ENCODE data around the gene XRCC4. TPM values are rescaled to one million over a fixed set of nuclear protein-coding genes. Genes with fewer than 3 reads are reported as not detected.
"Not testable (repeated sequence)": the region's sequence is repeated elsewhere in the genome, so short reads cannot be mapped to it uniquely, and the experiment has no call there.

The XRCC4 gene
- total RNA-seq, 1 donor from 2014 or later = 11.3 TPM

DNA sequence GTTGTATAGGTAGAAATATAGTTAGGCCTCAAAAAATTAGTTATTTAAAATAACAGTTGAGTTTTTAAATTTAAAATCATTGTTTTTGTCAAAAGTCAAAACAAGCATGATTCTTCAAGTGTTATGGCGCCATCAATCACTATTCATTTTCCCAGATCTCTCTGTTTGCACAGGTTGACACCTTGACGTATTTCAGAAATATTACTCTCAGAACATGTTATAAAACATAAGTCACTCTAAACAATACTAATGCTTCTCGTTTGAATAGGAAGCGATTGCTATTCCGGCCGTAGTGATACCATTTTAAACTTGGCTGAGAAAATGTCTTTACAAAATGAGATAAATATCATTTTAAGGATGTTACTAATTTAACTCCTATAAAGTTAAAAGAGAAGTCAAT is 268.1 kb downstream of the XRCC4 start:
- intact Hi-C loops (cut with micrococcal nuclease) = no loop called here

DNA sequence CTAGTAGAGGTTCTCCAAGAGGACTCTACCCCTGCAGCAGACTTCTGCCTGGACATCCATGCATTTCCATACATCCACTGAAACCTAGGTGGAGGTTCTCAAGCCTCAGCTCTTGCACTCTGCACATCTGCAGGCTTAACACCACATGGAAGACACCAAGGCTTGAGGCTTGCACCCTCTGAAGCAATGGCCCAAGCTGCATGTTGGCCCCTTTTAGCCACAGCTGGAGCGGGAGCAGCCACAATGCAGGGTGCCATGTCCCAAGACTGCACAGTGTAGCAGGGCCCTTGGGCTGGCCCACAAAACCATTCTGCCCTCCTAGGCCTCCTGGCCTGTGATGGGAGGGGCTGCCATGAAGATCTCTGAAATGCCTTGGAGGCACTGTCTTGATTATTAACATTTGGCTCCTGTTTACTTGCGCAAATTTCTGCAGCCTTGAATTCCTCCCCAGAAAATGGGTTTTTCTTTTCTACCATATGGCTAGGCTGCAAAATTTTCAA is 271.0 kb downstream of the XRCC4 start:
- intact Hi-C loops (cut with micrococcal nuclease) = no loop called here

DNA sequence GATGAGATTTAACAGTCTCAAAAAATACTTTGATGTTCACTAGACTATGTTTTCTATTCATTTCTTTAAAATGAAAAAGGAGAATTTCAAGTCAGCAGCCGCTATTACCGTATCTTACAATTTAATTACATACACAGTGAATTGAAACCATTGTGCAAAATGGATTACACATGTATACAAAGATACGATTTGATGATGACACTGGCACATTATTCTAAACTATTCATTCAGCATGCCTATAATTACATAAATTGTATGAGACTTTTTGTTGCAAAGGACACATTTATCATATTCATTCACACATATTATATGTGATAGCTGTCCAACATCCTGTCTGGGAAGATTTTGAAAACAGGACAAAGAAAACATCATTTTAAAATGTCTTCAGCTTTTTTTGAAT is 275.9 kb downstream of the XRCC4 start:
- intact Hi-C loops (cut with micrococcal nuclease) = no loop called here

DNA sequence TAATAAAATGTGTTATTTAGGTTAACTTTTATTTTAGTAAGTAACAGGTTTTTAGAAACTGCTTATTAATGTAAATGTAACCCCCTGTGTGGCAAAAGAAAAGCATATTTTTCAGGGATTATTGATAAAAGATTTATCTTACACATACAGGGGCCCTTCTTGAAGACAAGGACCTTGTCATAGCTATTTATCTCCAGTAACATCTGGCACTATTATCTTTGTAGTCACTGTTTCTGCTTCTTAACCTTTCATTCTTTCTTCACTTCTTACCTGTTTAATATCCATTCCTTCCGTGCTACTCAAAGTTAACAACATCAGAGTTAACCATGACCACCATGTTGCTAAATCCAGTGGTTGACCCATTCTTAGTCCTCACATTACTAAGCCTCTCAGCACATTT is 276.4 kb downstream of the XRCC4 start:
- intact Hi-C loops (cut with micrococcal nuclease) = no loop called here

DNA sequence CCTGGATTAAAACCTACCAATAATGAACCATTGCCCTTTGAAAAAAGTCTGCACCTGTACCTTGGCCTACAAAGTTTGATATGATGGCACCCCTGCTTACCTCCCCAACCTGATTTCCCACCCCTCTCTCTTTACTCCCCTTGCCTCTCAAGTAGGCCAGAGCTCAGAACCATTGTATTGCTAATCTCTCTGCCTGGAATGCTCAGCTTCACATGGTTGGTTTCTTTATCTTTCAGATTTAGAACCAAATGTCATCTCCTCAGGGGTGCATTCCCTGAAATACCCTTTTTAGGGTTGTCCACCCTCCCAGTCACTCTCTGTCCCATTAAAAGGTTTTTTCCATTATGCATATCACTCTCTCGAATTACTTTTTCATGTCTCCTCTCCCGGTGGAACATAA is 277.6 kb downstream of the XRCC4 start:
- intact Hi-C loops (cut with micrococcal nuclease) = no loop called here

DNA sequence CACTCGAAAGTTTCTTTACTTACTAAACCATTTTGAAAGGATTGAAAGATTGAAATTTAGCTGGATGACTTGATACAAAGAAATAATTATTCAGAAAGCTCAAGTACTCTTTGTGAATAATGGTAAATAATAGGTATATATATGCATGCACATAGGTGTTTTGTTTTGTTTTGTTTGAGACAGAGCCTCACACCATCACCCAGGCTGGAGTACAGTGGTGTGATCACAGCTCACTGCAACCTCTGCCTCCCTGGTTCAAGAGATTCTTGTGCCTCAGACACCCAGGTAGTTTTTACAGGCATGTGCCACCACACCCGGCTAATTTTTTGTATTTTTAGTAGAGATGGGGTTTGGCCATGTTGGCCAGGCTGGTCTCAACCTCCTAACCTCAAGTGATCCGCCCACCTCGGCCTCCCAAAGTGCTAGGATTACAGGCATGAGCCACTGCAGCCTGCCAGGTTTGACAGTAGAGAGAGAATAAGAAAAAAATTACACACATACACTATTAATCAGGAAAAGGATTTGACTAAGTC is 278.2 kb downstream of the XRCC4 start:
- intact Hi-C loops (cut with micrococcal nuclease) = not testable (repeated sequence)

DNA sequence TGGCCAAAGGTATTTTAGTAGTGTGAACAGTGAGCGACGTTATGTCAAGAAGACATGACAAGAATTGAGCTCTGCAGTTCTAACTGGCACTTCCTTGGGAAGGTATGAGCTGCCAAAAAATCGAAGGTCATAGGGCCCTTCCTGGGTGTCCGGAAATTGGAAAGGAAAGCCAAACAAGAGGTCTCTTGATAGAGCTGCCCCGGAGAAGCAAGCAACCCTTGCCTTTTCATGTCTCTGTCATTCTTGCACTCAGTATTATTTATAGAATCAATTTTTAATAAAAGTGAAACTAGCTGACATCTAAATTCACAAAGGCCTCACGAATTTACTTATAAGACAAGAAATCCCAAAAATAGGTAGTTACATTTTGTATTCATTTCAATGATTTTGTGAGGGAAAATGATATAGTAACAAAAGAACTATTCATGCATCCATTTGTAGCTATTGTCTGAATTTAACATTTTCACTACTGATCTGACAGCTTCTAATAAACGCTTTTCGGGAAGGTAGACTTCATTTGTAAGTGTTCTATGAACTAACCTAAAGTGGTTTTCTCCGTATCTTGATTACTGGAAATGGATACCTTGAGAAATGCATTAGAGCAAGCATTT is 280.4 kb downstream of the XRCC4 start:
- intact Hi-C loops (cut with micrococcal nuclease) = no loop called here

DNA sequence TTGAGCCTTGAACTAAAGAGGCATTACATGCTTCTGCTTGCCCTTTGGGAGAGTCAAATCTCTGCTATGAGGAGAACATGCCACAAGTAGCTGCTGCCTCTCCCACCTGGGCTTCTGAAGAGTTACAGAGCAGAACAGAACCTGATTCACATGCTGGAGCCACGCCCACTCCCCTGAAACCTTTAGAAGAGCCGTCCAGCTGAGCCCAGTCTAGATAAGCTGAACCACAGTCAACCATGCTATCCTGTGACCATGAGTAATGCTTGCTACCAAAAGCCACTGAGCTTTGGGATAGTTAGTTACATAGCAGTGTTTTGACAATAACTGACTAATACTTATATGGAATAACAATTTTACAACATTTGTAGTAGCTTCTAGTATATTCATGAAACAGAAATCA is 283.2 kb downstream of the XRCC4 start:
- intact Hi-C loops (cut with micrococcal nuclease) = no loop called here

DNA sequence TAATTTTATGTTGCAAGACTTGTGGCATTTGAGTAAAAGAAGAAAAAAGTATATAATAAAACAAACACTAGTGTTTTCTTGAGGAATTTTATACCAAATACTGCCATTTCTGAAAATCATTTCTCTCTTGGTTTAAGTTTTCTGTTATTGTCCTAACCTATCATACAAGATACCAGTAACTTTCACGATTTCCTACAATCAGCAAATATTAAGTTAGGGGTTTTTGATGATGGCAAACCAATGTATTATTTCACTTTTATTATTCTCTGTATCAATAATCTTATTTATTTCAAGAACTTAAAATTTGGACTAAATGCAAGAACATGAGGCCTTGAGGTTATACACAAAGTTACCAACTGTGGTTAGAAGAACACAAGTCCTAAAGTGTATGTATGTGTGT is 285.2 kb downstream of the XRCC4 start:
- intact Hi-C loops (cut with micrococcal nuclease) = no loop called here

DNA sequence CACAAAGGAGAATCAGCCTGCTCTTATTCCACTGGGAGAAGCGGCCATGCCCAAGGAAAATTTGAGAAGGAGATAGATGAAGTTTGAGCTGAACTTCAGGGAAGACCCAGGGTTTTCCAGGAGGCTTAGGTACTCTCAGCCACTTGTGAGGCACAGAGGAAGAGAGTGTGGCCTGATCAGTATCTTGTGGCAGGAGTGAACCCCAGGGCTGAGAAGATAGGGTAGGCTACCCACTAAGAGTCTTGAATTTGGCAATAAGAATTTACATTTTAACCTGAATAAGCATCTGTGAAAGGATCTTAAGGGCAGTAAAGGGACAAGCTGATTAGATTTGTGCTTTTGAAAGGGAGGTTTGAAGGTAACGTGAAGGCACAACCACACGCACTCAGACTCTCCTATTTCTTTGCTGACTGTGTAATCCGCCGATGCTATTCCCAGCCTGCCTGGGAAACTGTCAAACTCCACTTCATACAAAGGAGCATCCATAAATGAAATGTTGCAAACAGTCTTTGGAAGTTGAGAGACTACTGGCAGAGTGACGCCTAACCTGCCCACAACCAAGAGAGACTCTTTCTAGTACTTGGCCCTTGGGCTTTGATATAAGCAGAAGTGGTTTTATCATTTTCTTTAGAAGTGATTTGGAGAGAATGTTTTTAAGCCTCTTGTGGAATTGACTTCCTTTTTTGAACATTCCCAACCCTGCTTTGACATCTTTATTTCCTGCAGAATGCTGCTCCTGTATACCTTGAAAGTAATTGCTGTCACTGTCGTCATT is 286.0 kb downstream of the XRCC4 start:
- intact Hi-C loops (cut with micrococcal nuclease) = no loop called here

DNA sequence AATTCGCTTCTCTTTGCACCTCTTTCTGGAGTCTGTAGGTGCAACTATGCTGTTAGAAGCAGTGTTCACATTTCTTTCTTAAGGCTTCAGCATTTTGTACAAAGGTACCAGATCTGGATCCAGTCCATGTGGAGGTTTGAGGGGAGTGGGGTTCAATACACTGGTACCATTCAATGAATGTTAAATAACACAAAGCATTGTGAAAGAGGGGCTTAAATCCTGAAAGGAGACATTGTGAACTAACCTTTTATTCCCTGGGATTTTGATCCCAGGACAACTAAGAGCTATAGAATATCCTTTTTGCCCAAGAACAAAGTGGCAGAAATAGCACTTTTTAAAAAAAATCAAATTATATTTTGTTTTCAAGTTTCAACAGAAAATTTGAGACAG is 286.5 kb downstream of the XRCC4 start:
- intact Hi-C loops (cut with micrococcal nuclease) = no loop called here

DNA sequence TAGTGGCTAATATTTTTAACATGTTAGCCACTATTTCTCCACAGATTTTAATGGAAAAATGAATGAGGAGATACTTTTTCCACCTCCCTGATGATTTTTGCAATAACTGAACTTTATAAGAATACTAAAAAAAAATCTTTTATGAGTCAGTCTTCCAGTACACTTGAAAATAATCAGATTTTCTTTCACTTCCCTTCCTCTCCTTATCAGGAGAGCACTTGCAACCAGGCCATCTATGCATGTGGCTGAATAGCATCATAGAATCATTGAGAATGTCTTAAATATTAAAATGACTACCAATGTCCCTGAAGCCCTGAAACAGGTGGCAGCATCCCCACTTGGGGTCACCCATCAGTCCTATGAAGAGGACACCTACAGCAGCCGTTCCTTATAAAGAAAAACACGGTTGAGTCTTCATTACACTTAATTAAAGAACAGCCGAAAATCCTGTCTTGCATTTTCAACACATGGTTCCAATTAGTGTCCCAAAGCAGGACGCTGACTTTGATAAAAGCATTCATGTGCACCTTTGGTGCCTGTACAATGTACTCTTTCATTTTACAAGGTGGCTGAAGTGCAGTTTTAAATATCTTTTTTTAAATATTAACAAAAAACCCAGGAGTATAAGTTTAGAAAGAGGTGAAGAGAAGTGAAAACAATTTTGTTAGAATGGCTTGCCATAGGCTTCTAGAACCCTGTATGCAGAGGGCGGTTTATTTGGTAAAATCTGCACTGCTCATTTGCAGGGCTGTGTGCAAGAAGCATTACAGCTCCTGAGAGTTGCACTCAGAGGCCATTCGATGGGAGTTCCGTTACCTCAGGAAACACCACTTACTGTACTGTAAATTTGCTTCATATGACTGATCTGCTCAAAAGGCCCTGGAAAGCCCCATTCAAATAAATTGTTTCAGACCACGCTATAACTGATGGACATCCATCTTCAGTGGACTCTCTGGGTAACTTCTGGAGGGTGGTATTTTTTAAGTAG is 287.3 kb downstream of the XRCC4 start:
- intact Hi-C loops (cut with micrococcal nuclease) = no loop called here

DNA sequence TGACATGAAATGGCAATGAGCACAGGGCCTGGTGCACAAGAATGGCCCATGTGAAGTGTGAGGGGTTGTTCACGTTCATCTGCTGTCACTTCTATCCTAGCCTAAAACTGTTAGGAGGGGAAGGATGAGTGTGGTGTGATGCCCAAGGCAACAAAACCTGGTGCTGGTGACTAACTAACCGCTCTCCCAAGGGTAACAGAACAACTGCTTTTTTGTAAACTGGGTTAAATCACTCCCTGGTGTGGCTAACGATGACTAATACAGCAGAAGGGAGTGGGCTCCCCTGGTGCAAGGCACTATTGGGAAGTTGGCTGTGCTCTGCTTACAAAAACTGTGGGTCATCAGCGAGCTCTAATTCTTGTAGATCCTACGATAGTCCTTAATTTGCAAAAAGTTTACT is 291.0 kb downstream of the XRCC4 start:
- intact Hi-C loops (cut with micrococcal nuclease) = no loop called here

DNA sequence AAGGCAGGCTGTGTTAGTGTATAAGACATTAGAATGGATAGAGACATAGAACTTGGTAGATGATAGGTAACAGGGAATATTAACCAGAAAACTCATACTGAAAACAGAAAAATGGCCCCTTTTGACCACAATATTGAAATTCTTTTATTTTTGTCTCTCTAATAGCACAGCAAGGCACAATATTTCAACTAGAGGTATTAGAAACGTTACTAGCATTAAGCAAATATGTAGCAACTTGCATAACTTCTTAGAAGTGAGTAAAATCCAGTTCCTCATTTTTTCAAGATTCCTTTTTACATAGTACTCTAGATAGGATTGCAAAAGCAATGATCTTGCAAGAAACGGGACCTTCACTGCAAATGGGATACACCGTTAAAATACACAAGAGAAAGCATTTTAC is 291.5 kb downstream of the XRCC4 start:
- intact Hi-C loops (cut with micrococcal nuclease) = no loop called here

DNA sequence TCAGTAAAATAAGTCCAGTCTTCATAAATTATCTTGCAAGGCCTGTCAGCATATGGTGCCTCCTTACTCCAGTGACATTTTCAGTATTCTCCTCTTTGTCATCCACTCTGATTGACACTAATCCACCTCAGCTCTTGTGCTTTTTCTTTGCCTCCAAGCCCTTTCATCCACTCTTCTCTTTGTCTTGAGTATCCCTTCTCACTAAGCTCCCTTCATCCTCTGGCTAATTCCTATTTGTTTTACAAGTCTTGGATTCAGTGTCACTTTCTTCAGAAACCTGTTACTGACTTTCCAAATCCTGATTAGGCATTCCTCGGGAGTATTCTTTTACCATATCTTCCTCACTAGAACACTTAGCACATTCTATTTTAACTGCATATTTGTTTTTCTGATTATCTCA is 293.6 kb downstream of the XRCC4 start:
- intact Hi-C loops (cut with micrococcal nuclease) = no loop called here

DNA sequence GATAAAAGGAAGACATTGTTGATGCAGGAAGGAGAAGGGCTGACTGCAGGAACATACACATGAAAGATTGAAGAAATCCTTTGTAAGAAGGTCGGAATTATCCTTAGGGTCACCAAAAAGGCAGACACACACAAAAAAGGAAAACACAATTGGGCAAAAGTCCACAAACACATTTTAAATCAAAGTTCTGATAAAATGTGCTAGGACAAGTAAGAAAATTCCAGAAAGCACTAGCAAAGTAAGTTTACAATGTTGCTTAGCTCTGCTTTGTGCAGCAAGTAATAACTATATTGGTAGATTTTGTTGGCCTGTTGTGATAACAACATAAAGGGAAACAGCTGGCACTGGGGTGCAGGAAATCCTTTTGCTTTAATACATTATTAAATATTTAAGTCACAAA is 294.4 kb downstream of the XRCC4 start:
- intact Hi-C loops (cut with micrococcal nuclease) = no loop called here

DNA sequence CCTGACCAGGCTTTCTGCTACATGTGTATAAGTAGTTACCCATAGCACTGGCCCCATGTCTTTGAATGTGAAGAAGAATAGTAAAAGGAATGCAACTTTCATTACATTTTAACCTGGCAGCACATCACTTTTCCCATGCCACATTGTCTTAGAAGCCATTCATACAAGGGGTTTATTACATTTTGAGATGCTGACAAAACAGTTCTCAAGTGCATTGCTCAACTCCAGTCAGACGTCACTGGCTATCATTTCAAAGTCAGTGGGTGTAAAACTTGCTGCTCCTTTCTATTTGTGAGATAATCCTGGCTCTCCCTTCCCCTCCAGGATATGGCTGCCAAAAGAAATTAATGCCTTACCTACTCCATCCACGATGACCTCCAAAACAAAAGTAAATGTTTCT is 297.2 kb downstream of the XRCC4 start:
- intact Hi-C loops (cut with micrococcal nuclease) = no loop called here

DNA sequence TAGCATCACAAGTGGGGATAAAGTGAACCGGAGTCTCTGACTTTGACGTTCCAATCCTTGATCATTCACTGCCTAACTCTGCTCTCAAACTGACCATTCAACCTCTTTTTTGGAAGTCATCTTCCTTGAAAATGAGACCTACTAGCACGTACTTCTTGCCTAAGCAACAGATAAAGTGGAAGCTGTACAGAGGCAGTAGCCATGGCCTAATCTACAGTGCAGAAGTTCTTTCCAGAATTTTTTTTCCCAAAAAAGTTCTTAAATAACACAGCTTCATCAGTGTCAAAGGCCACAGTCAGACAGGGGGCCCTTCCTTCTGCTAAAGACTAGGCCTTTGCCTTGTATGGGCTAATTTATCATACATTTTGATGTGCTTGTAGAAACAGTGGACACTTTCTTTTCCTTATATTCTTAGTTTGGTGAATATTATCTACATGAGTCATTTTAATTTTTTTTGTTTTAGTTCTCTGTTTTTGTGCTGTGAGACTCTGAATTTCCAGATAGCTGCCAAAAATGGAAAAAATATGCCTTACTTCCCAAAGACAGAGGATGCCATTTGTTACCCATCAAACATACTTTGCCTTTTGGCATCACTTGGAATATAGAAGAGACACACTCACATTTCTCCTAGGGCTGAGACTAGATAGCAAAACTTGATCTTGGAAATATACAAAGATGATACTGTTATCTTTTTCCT is 297.9 kb downstream of the XRCC4 start:
- intact Hi-C loops (cut with micrococcal nuclease) = no loop called here

DNA sequence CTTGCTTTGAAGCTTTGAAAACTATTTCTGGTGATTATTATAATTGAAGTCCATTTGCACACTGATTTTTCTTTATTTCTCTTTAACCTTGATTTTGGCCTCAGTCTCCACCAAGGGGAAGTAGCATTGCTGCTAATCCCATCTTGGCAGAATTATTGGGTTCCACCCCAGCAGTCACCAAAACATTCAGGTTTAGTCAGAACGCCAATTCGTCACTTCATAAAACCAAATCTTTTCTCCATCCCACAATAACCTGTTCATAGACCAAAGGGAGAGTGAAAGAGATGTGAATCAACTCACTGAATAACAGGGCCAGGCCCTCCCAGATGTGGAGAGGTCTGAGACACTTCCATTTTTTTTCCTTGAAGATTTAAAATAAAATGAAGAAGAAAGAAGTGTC is 299.1 kb downstream of the XRCC4 start:
- intact Hi-C loops (cut with micrococcal nuclease) = no loop called here

DNA sequence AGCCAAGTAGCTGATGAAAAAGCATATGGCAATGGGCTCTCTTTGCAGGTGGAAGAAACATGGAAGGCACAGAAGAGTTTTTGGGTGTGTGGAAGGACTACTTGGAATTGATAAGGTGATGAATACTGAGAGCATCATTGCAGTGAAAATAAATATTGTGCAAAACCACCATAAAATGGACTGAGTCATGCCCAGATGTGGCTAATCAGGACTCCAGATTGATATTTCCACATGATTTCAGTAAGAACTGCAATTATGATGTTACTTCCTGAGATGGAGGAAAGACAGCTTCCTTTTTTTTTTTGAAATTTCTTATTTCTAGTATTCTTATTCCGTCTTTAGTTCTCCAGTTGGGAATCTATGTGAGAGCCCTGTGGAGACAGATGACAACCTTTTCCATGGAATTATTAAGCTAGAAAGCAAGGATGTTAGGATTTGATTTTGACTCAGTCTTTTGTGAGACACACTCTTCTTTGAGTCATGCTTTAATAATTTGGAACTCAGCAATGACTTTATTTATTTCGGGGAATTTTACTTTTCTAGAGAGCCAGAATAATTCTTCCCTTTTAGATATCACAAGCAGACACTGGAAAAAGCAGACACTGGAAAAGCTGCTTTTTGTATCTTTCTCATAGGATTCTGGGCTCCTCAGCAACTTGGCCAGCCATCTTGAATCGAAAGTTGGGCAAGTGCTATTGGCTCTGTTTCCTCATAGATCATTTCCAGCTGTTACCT is 300.0 kb downstream of the XRCC4 start:
- intact Hi-C loops (cut with micrococcal nuclease) = no loop called here
